ENCODE data around the gene PIGW. TPM values are rescaled to one million over a fixed set of nuclear protein-coding genes. Genes with fewer than 3 reads are reported as not detected.

The PIGW gene
- total and polyA plus RNA-seq, 2 of the 8 experiments (the other 6 are each of a cell fraction or from before 2014, with no cell fraction given), result 12.1 to 28.9 TPM

GRCh38 chr17:36500745-36501225, 34.0 kb upstream of the PIGW start:
- DNase-seq (ENCODE audit: low read depth in 1 of 2, low spot score in 2 of 2) (no peak), FAIRE-seq (no peak)
- Histone ChIP-seq H3K27me3 (replicated peaks in 1 of 4; ENCODE audit: control insufficient read depth in 3 of 4, extremely low read depth in 1 of 4, insufficient read depth in 3 of 4, low read length in 3 of 4) (no peaks in the 10 kb centered on the region), H4K91ac (replicated peaks; ENCODE audit: insufficient read length, low read length) (no peak overlapping the region), H3K4me2 (ENCODE audit: insufficient read depth in 1 of 2, low read depth in 2 of 2, low read length in 2 of 2) (no peak overlapping the region), H2BK12ac (ENCODE audit: low read depth, low read length) (no peak overlapping the region), H2BK20ac (ENCODE audit: low read length) (no peak overlapping the region), H2AFZ (ENCODE audit: low read length) (no peak overlapping the region), H4K20me1 (replicated peaks in 1 of 2; ENCODE audit: control insufficient read depth in 1 of 2, insufficient read depth in 2 of 2, low read length in 2 of 2) (peaks cover 8 to 13% of the 10 kb centered on the region in 2 experiments), H3K9me3 (ENCODE audit: insufficient read depth in 2 of 2, low read depth in 1 of 2, low read length in 1 of 2) (no peaks in the 10 kb centered on the region), H3K79me1 (ENCODE audit: low read depth, low read length) (no peaks in the 10 kb centered on the region), H2BK5ac (ENCODE audit: low read depth, low read length) (no peak overlapping the region), H3K18ac (ENCODE audit: extremely low read depth, low read length) (no peak overlapping the region), H3K14ac (ENCODE audit: insufficient read length) (no peak overlapping the region), H4K8ac (ENCODE audit: extremely low read depth, insufficient read depth, low read length) (no peak overlapping the region), H3K4ac (replicated peaks; ENCODE audit: insufficient read length, low read depth, low read length) (no peak overlapping the region), H2AK5ac (ENCODE audit: low read depth, low read length) (no peak overlapping the region), H4K5ac (ENCODE audit: insufficient read length, low read depth, low read length) (no peak overlapping the region), H3K56ac (replicated peaks; ENCODE audit: insufficient read length, low read depth, low read length) (no peak overlapping the region), H2BK15ac (ENCODE audit: low read length) (no peak overlapping the region), H2BK120ac (replicated peaks; ENCODE audit: low read depth, low read length) (no peak overlapping the region), H3K23ac (ENCODE audit: insufficient read length) (no peak overlapping the region), H3K4me3 (ENCODE audit: extremely low read depth in 1 of 4, insufficient read depth in 2 of 4, low read depth in 3 of 4, low read length in 4 of 4) (no peak overlapping the region), H3K9ac (replicated peaks in 1 of 4; ENCODE audit: extremely low read depth in 1 of 4, low read depth in 3 of 4, low read length in 3 of 4) (no peak overlapping the region), H3K27ac (ENCODE audit: low read depth, low read length) (no peak overlapping the region), H3K36me3 (ENCODE audit: control insufficient read depth in 2 of 4, insufficient read depth in 4 of 4, low read length in 3 of 4) (peaks cover 47 to 91% (median 70%) of the 10 kb centered on the region in 4 experiments), H3K79me2 (ENCODE audit: control insufficient read depth in 1 of 2, insufficient read depth in 2 of 2, low read length in 2 of 2) (no peaks in the 10 kb centered on the region), H3K4me1 (replicated peaks in 1 of 4; ENCODE audit: control insufficient read depth in 3 of 4, insufficient read depth in 4 of 4, low read length in 3 of 4) (no peaks in the 10 kb centered on the region), H3K23me2 (ENCODE audit: low read depth, low read length) (0 out of 2 replicates have a peak, but pooled peaks cover 3% of the 10 kb centered on the region)
- ChIA-PET CTCF (ENCODE audit: partially characterized antibody) (no interaction called here), POLR2A (ENCODE audit: partially characterized antibody) (interaction anchor here (0.9 to 12.5 kb wide), 6 partner anchors 9 to 33 kb away, joined by 3 to 205 read pairs (median 6); partner anchors contain the start of gene MYO19)
- 84% methylated on average over 15 of the region's 15 CpGs; no CpG with 5 or more reads in 1 of the 2 experiments for WGBS, 2 experiments (ENCODE audit: extremely low coverage in 1 of 2, insufficient coverage in 1 of 2, insufficient read length in 1 of 2, insufficient replicate concordance in 2 of 2, low coverage in 1 of 2, low lambda C conversion rate in 2 of 2, missing lambda C conversion rate in 1 of 2)
- TF ChIP-seq SAP30 (IDR thresholded peaks at IDR 0.05; ENCODE audit: insufficient read depth, insufficient replicate concordance, low read length) (no peak), SP2 (IDR thresholded peaks at IDR 0.05; ENCODE audit: low read length) (no peak), CTCF (IDR thresholded peaks at IDR 0.05; ENCODE audit: control extremely low read depth in 1 of 3, insufficient read depth in 1 of 3, low read depth in 1 of 3, low read length in 3 of 3) (no peak), RNF2 (IDR thresholded peaks at IDR 0.05; ENCODE audit: borderline replicate concordance, low read depth, low read length, missing control alignments, poor library complexity, severe bottlenecking) (no peak), SIRT6 (IDR thresholded peaks at IDR 0.05; ENCODE audit: low read length) (no peak), GTF2F1 (IDR thresholded peaks at IDR 0.05; ENCODE audit: borderline replicate concordance, low read depth, low read length) (no peak), POU5F1 (IDR thresholded peaks at IDR 0.05; ENCODE audit: low read depth, low read length) (no peak), CREB1 (IDR thresholded peaks at IDR 0.05) (no peak), ATF3 (IDR thresholded peaks at IDR 0.05; ENCODE audit: insufficient read depth, low read depth, low read length) (no peak), CBX5 (IDR thresholded peaks at IDR 0.05; ENCODE audit: low read depth, low read length) (no peak)

All from H1 (cell line).